GM18505 (cell line): ENCODE measurements around the gene GANC.
"Not testable (repeated sequence)": the region's sequence is repeated elsewhere in the genome, so short reads cannot be mapped to it uniquely, and the experiment has no call there.

Source experiments
- ATAC-seq: cut with Tn5 transposase; IDR thresholded peaks from one replicate; pipeline ENCODE4 v1.9.1; 2021; ENCODE audit not compliant: unreplicated experiment
- POLR2A ChIP-seq: IDR thresholded peaks from 4 replicates; pipeline ENCODE4 v1.6.1; 2011; ENCODE audit warnings: borderline replicate concordance; ENCODE audit not compliant: insufficient read depth, insufficient read length; ENCODE audit errors: extremely low read depth

GANC gene

GRCh38 chr15:42289166-42289565 lies 16.2 kb downstream of the GANC start:
- ATAC-seq, result no peak
- TF ChIP-seq POLR2A, result no peak

GRCh38 chr15:42301004-42301403 lies 28.0 kb downstream of the GANC start:
- ATAC-seq, result not testable (repeated sequence)

GRCh38 chr15:42306681-42307080 lies 33.7 kb downstream of the GANC start:
- TF ChIP-seq POLR2A, result no peak
- ATAC-seq, result no peak

GRCh38 chr15:42313463-42313862 lies 40.5 kb downstream of the GANC start:
- no peak for ATAC-seq
- TF ChIP-seq POLR2A, result no peak

GRCh38 chr15:42314818-42315217 lies 41.8 kb downstream of the GANC start:
- no peak for TF ChIP-seq POLR2A

GRCh38 chr15:42315521-42315920 lies 42.5 kb downstream of the GANC start:
- no peak for TF ChIP-seq POLR2A
- ATAC-seq, result no peak

More at GRCh38 chr15:42314818-42315217, 41.8 kb downstream of the GANC start:
- no peak for ATAC-seq

- not testable (repeated sequence) for ATAC-seq
These were observed 43.3 kb downstream of the GANC start for GRCh38 chr15:42316282-42316805.

GRCh38 chr15:42319206-42319605 lies 46.2 kb downstream of the GANC start:
- ATAC-seq, result no peak
- no peak for TF ChIP-seq POLR2A

GRCh38 chr15:42324308-42324707 lies 51.3 kb downstream of the GANC start:
- no peak for ATAC-seq
- no peak for TF ChIP-seq POLR2A

- no peak for ATAC-seq
- TF ChIP-seq POLR2A, result no peak
These were observed 56.2 kb downstream of the GANC start for GRCh38 chr15:42329161-42329560.

GRCh38 chr15:42329992-42330391 lies 57.0 kb downstream of the GANC start:
- ATAC-seq, result no peak
- TF ChIP-seq POLR2A, result no peak

GRCh38 chr15:42331235-42331634 lies 58.2 kb downstream of the GANC start:
- no peak for TF ChIP-seq POLR2A
- no peak for ATAC-seq

GRCh38 chr15:42332331-42332730 lies 59.3 kb downstream of the GANC start:
- TF ChIP-seq POLR2A, result no peak
- ATAC-seq, result no peak

- no peak for TF ChIP-seq POLR2A
- ATAC-seq, result no peak
These were observed 62.1 kb downstream of the GANC start for GRCh38 chr15:42335074-42335473.

GRCh38 chr15:42336650-42337049 lies 63.6 kb downstream of the GANC start:
- not testable (repeated sequence) for ATAC-seq

GRCh38 chr15:42337104-42337503 lies 64.1 kb downstream of the GANC start:
- not testable (repeated sequence) for ATAC-seq
